ENCODE data around the gene RFX1.
"Not testable (repeated sequence)": the region's sequence is repeated elsewhere in the genome, so short reads cannot be mapped to it uniquely, and the experiment has no call there.

Gene RFX1

DNA sequence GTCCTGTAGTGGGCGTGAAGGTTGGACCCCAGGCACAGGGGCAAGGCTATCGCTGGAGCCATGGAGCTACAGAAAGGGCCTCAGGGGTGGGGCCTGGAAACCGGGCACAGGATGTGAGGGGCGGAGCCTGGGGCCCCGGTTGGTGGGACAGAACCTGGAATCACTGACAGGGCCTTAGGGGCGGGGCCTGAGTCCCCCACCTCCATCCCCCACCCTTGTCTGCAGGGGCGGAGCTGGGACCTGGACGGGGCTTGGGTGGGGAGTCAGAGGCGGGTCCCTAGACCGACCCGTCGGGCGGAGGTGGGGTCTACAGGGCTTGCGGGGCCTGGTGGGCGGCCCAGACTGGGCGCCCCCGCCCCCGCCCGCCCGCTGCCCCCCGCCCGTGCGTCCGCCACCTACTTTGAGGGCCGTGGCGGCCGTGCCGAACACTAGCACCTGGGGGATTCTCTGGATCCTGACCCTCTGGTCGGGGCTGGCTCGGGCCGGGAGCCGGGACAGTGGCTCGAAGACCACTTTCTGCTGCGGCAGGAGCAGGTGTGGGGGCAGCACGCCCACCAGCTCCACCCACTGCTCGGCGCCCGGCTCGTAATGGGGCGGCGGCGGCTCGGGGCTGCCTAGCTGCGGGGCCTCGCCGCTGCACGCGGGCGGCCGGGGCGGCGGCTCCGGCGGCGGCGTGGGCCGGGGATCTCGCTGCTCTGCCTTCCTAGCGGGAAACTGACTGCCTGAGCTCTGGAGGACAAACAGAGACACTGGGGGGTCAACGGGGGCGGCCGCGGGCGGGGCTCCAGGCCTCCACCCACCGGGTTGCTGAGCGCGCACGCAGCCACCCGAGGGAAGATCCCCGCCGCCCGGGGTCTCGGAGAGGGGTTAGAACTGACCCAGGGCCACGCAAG is 27.5 kb downstream of the RFX1 start:
- DNase-seq = peak; percentile 43

DNA sequence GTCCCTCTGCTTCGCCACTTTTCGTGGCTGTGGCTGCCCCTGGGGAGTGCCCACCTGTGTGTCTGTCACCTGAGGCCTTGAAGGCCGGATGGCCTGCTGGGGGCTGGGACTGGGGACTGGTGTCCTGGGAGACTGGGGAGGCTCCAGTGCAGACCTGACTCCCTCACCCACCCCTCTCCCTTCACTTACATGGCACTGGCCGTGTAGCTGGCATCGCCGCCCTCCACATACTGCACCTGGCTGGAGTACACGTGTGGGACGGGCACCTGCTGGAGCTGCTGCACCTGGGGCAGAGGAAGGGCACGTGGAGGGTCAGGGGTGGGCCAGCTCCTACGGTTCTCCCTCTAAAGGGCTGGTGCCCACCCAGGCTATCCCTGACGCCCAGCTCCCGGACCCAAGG is 28.3 kb downstream of the RFX1 start:
- no peak for DNase-seq

DNA sequence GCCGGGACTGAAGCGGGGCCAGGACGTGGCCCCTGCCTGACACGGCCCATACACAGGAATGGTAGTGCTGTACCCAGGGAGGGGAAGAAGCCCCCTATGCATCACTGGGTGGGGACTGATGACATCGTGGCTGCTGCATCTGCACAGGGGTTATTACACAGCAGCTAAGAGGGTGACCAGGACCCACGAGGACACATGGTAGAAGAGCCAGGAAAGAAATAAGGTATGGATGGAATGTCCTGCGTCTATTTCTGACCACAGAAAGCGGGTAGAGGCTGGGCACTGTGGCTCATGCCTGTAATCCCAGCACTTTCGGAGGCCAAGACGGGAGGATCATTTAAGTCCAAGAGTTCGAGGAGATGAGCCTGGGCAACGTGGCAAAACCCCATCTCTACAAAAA is 29.7 kb downstream of the RFX1 start:
- no peak for DNase-seq

DNA sequence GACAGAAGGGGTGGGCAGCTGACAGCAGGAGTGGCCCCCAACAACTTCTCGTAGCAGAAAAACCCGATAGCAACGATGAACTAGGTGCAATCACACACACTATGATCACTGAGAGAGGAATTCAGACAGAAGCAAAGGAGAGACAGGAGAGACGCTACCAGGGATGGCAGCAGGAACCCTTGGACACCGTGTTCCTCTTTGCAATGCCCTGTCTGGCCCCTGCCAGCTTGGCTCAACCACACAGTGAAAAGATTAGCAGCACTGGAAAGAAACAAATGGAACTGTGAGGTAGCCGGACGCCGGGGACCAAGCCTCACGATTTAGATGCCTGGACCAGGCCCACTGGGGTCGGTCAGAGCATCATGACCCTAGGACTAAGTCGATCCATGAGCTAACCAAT is 30.2 kb downstream of the RFX1 start:
- no peak for DNase-seq

DNA sequence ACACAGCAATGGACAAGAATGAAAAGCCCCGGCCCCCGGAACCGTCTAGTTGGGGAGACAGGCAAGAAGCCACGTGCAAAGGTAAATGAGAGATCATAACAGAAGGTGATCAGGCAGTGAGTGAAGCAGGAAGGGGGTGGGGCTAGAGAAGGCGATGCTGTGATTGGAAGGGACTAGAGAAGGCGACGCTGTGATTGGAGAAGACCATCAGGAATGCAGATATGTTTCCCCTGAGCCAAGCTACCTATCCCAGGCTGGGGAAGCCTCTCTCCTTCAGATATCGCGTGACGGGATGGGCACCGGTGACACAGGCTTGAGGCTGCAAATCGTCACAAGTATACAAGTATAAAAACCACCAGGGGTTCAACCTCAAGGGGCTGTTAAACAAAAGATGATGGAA is 32.0 kb downstream of the RFX1 start:
- DNase-seq = peak; percentile 49

DNA sequence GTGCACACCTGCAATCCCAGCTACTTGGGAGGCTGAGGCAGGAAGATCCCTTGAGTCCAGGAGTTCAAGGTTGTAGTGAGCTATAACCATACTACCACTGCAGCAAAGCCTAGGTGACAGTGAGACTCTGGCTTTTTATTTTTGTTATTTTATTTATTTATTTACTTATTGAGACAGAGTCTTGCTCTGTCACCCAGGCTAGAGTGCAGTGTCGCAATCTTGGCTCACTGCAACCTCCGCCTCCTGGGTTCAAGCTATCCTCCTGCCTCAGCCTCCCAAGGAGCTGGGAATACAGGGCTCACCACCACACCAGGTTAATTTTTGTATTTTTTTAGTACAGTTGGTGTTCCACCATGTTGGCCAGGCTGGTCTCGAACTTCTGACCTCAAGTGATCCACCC is 32.6 kb downstream of the RFX1 start:
- DNase-seq = not testable (repeated sequence)

DNA sequence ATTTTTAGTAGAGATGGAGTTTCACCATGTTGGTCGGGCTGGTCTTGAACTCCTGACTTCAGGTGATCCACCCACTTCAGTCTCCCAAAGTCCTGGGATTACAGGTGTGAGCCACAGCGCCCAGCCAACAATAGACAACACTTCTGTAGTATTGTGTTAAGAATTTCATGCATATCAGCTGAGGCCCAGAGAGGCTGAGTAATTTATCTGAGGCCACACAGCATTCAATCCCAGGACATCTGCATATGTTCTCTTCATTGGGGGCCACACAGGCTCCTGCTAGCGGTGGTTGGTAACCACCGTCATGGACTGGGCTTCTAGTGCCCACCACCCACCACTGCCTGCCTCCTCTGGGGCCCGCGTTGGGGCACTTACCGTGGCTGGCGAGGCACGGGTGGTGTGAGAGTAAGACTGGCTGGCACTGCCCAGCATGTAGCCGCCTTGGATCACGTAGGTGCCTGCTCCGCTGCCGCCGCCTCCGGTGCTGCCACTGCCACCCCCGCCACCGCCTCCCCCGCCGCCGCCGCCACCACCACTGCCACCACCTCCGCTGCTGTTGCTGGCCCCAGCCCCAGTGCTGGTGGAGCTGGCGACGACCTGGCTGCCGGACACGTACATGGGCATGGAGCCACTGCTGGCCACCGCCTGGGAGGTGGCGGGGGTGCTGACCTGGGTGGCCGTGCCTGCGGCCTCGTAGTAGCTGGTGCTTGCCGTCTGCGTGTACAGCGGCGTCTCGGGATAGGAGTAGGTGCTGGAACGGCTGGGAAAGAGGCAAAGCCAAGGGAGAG is 33.6 kb downstream of the RFX1 start:
- DNase-seq = no peak

DNA sequence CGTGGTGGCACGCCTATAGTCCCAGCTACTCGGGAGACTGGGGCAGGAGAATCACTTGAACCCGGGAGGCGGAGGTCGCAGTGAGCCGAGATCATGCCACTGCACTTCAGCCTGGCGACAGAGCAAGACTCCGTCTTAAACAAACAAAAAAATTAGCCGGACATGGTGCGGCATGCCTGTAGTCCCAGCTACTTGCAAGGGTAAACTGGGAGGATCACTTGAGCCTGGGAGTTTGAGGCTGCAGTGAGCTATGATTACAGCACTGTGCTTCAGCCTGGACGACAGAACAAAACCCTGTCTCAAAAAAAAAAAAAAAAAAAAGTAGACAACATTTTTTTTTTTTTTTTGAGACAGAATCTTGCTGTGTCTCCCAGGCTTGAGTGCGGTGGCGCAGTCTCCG is 34.3 kb downstream of the RFX1 start:
- DNase-seq = not testable (repeated sequence)

DNA sequence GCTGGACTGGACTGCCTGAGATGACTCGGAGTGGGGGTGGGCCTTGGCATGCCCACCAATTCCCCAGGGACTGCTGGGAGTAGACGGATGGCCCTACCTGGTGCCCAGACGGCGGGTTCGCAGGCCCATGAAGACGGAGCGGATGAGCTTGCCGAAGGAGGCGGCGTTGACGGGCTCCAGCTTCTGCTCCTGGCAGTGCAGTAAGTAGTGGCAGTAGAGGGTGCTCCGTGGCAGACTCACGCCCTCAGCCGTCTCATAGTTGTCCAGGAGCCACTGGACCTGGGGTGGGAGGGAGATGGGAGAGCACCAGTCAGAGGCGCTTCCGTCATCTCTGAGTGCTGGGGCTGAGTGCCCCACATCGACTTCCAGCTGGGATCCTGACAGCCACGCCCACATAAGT is 36.2 kb downstream of the RFX1 start:
- no peak for DNase-seq

DNA sequence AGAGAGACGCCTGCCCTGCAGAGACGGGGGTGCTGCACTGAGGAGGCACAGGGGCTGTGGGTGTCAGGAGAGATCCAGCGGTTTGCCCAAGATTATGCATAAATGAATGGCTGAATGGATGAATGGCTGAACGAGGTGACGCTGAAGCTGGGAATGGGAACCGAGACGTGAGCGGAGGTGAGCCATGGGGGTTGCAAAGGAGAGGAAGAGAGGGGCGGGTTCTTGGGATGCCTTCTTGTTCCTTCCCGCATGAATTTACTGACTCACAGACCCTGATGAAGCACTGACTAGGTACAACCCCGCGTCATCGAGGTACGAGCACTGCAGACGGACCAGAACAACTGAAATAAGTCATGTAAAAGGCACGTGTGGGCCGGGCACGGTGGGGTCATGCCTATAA is 37.1 kb downstream of the RFX1 start:
- no peak for DNase-seq

DNA sequence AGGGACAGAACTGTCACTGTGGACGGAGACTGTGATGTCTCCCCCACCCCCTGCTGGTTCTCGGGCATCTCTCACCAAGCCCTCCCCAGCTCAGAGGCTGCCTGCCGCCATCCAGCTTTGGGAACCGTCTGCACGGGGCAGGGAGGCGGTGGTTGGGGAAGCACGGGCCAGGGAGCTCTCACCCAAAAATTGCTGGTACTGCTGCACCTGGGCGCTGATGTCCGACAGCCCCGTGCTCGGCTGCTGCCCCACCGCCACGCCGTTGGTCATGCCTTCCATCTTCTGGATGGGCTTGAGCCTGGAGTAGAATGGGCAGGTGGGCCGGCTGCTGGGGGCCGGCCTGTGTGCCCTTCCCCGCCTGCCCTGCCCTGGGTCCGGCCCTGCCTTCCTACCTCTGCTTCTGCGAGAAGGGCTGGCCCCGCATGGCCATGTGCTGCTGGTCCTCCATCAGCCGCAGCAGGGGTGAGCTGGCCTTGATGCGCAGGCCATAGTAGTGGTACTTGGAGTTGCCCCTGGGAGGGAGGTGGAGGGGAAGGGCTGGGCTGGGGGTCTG is 37.7 kb downstream of the RFX1 start:
- no peak for DNase-seq

DNA sequence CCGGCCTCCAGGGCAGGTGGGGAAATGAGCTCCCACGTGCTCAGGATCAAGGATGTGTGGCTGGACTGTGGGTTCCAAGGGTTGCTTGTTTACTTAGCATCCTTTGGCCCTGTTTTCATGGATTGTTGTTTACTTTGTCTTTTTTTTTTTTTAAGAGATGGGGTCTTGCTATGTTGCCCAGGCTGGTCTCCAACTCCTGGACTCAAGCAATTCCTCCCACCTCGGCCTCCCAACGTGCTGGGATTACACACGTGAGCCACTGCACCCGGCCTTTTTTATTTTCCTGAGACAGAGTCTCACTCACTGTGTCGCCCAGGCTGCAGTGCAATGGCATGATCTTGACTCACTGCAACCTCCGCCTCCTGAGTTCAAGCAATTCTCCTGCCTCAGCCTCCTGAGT is 38.9 kb downstream of the RFX1 start:
- DNase-seq = not testable (repeated sequence)

DNA sequence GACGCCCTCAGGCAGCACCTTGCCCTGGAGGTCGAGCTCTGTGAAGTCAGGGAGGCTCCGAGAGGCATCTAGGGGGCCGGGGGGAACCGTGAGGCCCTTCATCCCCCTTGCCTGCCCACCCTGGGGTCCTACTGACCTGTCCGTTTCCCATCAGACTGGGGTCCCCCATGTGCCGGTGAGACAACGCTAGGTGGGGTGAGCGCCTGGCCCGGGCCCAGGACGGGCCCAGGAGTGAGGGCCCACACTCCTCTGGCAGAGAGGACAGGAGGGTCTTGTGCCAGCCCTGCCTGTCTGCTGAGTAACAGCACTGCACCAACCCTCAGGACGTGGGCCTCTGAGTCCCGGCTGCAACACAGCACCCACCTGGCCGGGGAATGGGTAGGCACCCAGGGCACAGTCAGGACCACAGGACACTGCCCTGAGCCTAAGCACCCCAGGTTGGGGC is 39.4 kb downstream of the RFX1 start:
- no peak for DNase-seq

DNA sequence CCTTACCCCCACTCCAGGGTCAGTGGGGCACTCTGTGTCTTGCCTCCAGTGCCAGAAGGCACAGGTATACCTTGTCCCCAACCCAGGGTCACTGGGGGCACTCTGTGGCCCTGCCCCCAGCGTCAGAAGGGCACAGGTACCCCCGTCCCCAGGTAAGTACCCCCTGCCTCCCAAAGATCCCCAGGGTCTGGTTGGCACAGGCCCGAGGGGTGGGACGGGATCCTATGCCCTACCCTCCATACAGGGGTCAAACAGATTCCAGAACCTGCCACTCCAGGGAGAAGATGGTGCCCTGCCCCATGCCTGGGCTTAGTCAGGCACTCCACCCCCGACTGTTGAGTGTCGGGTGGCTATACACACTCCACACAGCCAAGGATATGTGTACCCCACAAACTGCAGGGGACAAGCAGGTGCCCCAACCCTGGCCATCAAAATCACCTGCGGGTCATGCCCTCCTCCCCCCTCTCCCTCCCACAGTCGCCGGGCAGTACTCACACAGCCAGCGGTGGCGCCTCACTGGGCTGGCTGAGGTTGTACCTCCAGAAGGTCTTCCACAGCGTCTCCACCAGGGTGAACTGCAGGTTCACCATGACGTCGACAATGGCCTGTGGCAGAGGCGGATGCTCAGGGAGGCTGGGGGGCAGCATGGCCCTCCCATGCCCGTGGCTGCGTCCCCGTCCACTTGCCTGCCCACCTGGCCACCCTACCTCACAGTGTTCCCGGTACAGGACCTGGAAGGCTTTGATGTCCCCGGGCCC is 40.0 kb downstream of the RFX1 start:
- DNase-seq = no peak

DNA sequence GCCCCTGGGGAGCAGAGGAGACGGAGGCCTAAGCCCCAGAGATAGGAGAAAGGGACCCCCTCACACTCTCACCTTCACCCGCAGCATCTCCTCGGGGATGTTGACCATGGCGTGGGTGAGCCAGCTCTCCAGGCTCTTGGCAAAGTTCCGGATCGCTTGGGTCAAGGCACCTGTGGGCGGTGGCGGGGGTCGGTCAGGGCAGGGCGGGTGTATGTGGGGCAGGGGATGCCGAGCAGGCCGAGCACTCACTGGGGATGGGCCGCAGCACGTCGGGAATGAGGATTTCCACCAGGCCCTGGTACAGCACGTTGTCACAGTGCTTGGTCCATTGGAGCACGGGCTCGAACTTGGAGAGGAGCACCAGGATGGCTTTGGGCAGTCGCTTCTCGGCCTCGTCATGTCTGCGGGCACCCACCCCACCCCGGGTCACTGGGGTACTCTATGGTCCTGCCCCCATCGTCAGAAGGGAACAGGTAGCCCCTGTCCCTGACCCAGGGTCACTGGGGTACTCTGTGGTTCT is 40.7 kb downstream of the RFX1 start:
- no peak for DNase-seq

DNA sequence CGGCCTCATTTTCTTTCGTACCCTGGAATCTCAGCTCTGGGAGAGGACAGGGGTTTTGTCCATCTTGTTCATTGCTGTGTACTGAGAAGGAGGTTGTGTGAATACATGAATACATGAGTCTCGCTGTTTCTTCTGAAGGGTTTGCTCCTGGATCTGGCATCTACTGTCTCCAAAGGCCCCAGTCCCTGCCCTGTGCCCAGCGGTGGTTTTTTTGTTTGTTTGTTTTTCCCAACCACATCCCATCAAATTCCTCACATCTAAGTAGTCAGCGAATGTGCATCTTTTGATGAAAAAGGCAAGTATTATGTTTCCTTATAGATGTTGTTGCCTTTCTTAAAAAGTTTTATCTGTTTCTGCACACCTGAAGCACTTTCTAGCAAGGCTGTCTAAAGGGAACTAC is 41.3 kb downstream of the RFX1 start:
- no peak for DNase-seq

DNA sequence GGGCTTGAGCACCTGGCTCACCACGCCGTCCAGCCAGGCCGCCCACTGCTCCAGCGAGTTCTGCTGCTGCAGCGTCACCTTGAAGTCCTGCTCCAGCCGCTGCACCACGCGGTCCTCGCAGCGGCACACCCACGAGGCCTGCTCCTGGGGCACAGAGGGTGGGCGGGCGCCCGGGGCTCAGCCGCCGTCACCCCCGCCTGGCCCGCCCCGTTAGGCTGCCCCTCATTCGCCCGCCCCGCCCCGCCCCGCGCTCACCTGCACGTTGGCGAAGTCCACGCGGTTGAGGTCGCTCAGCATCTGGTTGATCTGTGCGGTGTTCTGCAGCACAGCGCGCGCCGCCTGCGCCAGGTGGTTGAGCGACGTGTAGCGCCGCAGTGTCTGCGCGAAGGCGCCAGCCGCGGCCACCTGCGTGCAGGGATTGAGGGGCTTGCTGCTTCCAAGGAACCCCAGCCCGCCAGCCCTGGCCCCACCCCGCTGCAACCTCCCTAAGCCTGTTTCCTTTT is 42.5 kb downstream of the RFX1 start:
- DNase-seq = no peak

DNA sequence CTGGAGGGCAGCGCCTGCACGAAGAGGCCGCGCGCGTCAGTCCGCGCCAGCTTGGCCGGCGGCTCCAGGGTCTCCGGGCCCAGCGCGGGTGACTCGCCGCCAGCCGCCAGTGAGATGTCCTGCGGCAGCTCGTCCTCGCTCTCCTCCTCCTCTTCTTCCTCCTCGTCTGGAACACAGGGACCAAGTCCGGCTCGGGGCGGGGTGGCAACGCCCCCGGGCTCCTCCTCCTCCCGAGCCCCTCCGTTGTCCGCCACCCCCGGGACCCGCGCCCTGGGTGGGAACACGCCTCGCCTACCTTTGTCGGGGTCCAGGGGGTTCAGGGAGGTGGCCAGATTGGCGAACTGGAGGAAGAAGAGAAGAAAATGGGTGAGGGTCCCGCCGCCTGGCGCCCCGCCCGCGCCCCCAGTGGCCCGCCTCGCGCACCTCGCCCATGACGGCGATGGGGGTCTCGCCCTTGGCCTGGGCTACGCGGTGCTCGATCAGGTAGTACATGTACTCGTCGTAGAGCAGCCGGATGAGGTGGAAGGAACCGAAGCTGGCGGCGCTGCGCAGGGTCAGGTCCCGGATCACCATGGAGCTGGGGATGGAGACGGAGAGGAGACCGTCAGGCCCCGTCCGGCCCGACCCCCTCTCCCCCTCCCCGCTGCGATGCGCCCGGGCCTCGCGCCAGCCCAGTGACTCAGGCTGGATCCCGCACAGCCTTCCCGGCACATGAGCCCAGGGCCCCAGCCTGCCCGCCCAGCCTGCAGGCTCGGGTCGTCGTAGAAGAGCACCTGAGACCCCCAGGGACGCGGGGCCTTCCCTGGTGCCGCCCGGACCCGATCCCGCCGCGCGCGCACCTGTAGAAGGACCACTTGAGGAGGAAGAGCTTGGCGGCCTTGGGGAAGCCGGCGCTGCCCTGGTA is 43.2 kb downstream of the RFX1 start:
- no peak for DNase-seq

DNA sequence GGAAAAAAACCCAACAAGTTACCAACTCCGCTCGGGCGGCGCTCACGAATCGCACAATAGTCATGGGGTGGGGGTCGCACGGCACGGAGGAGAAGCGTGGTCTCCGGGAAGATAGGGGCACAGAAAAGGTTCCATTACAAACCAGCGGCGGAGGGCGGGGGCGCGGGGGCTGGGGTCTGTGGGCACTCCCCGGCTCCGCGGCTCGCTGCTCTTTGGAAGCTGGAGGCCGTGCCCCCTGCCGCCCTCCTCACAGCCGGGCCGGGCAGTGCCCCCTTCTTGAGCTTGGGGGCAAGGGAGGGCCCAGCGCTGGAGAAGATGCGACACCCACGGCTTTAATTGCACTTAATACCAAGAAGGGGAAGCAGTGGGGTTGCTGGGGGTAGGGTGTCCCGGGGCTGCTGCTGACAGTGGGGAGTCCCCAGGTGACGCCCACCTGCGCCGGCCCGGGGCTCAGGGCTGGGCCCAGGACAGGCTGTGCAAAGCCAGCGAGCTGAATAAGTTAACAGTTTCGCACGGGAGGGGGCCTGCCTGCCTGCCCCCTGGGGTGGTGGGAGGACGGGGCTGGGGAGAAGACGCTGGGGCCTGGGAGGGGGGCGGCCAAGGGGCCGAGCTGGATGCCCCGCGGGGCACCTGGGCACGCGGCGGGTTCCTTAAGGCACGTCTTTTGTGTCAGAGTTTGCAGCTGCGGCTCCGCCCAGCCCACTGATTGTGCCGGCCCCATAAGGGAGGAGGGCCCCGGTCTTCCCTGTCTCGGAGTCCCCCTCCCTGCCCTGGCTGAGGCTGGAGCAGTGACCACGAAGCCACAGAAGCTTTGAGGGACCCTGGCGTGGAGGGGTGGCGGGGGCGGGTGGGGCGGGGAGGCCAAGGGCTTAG is 44.1 kb downstream of the RFX1 start:
- no peak for DNase-seq

All from activated CD8-positive, alpha-beta memory T cell treated with anti-CD3 and anti-CD28 coated beads, Interleukin-2, amount 50 U/mL, for 4 hours (primary cell).